Peyer's patch (tissue), 4 donors: ENCODE measurements around the gene RAD51C.

Experiments
- POLR2A ChIP-seq, 2 donors: fragments of 450-650 bp; IDR thresholded peaks; one replicate each; pipeline ENCODE4 v1.5.1; 2017; ENCODE audit warnings: antibody characterized with exemption in 2 of 2, mild to moderate bottlenecking in 2 of 2, moderate library complexity in 2 of 2
- TF ChIP-seq, protein P1 (sequence below), 6 experiments: fragments of 450-650 bp in 4 of 6; fragments of 200-600 bp in 2 of 6; sonication (generic) in 1 of 6; IDR thresholded peaks; one replicate each; pipeline ENCODE4 v1.5.1; 2017 to 2019; ENCODE audit warnings: antibody characterized with exemption in 6 of 6, mild to moderate bottlenecking in 3 of 6, moderate library complexity in 1 of 6

DNA sequence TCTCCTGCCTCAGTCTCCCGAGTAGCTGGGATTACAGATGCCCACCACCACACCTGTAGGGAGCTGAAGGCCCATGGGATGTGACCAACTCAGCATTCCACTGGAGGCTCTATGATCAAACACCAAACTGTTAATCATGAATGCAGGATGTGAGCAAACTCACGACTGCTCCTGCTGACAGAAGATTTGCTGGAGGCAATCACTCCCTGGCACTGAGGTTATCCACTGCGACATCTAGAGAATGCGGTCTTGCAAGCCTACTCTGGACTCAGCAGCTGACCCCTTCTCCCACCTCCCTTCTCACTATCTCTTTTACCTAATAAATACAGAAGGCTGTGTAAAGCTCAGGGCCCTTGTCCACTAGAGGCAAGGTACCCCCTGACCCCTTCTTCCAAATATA lies 5.4 kb upstream of the RAD51C start:
- TF ChIP-seq, protein P1, sequence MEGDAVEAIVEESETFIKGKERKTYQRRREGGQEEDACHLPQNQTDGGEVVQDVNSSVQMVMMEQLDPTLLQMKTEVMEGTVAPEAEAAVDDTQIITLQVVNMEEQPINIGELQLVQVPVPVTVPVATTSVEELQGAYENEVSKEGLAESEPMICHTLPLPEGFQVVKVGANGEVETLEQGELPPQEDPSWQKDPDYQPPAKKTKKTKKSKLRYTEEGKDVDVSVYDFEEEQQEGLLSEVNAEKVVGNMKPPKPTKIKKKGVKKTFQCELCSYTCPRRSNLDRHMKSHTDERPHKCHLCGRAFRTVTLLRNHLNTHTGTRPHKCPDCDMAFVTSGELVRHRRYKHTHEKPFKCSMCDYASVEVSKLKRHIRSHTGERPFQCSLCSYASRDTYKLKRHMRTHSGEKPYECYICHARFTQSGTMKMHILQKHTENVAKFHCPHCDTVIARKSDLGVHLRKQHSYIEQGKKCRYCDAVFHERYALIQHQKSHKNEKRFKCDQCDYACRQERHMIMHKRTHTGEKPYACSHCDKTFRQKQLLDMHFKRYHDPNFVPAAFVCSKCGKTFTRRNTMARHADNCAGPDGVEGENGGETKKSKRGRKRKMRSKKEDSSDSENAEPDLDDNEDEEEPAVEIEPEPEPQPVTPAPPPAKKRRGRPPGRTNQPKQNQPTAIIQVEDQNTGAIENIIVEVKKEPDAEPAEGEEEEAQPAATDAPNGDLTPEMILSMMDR (IDR thresholded peaks at IDR 0.05) = no peak
- TF ChIP-seq POLR2A (IDR thresholded peaks at IDR 0.05) = no peak
